Astrocyte (in vitro differentiated cells and primary cell): ENCODE measurements around the gene ULK4. TPM values are rescaled to one million over a fixed set of nuclear protein-coding genes. Genes with fewer than 3 reads are reported as not detected.
A peak's percentile ranks its signal among the peaks of the same experiment; 100 is the strongest.

ENCODE experiments used
- DNase-seq: peaks from one replicate; pipeline ENCODE4 v3.0.0-alpha.2; 2010; ENCODE audit warnings: low read depth
- FAIRE-seq: peaks from 2 replicates; lab custom pipeline; 2011; peaks lifted over from hg19 to GRCh38; lab: Jason Lieb, UNC
- H2AFZ ChIP-seq: 2 replicates; pipeline ENCODE4 v1.6.0; 2012; ENCODE audit warnings: low read depth, low read length, inconsistent platforms
- H3K27ac ChIP-seq: 2 replicates; pipeline ENCODE4 v1.5.1; 2011; ENCODE audit warnings: low read depth, low read length, inconsistent platforms
- H3K27me3 ChIP-seq: 2 replicates; pipeline ENCODE4 v1.6.0; 2011; ENCODE audit warnings: low read length, inconsistent platforms; ENCODE audit not compliant: insufficient read depth
- H3K36me3 ChIP-seq: 2 replicates; pipeline ENCODE4 v1.5.1; 2011; ENCODE audit warnings: low read length, inconsistent platforms; ENCODE audit not compliant: insufficient read depth
- H3K4me1 ChIP-seq: 2 replicates; pipeline ENCODE4 v1.5.1; 2011; ENCODE audit warnings: low read length, inconsistent platforms; ENCODE audit not compliant: insufficient read depth
- H3K4me2 ChIP-seq: 2 replicates; pipeline ENCODE4 v1.6.0; 2012; ENCODE audit warnings: low read length, inconsistent platforms
- H3K4me3 ChIP-seq: 2 replicates; pipeline ENCODE4 v1.5.1; 2011; ENCODE audit warnings: low read depth, mild to moderate bottlenecking, low read length, inconsistent platforms; ENCODE audit not compliant: insufficient read depth
- H3K79me2 ChIP-seq: 2 replicates; pipeline ENCODE4 v1.6.0; 2012; ENCODE audit warnings: mild to moderate bottlenecking, low read length, inconsistent platforms; ENCODE audit not compliant: insufficient read depth
- H3K9ac ChIP-seq: 2 replicates; pipeline ENCODE4 v1.6.0; 2012; ENCODE audit warnings: mild to moderate bottlenecking, low read length, inconsistent platforms
- H3K9me3 ChIP-seq: 2 replicates; pipeline ENCODE4 v1.5.1; 2012; ENCODE audit warnings: low read depth, mild to moderate bottlenecking, low read length, inconsistent platforms; ENCODE audit not compliant: insufficient read depth
- H4K20me1 ChIP-seq: 2 replicates; pipeline ENCODE4 v1.6.0; 2012; ENCODE audit warnings: low read length, inconsistent platforms; ENCODE audit not compliant: insufficient read depth
- H3K27ac Mint-ChIP-seq: one replicate; pipeline ENCODE4 v1.8.0; 2021; ENCODE audit warnings: mild to moderate bottlenecking, mixed read lengths; ENCODE audit not compliant: unreplicated experiment
- H3K27me3 Mint-ChIP-seq: one replicate; pipeline ENCODE4 v1.8.0; 2021; ENCODE audit warnings: low read depth, mixed read lengths; ENCODE audit not compliant: unreplicated experiment
- H3K36me3 Mint-ChIP-seq: one replicate; pipeline ENCODE4 v1.8.0; 2021; ENCODE audit warnings: low read depth, mixed read lengths; ENCODE audit not compliant: unreplicated experiment
- H3K4me1 Mint-ChIP-seq: one replicate; pipeline ENCODE4 v1.8.0; 2021; ENCODE audit warnings: low read depth, mixed read lengths; ENCODE audit not compliant: unreplicated experiment
- H3K4me3 Mint-ChIP-seq: one replicate; pipeline ENCODE4 v1.8.0; 2021; ENCODE audit warnings: mild to moderate bottlenecking, moderate library complexity, mixed read lengths; ENCODE audit not compliant: unreplicated experiment
- H3K9me3 Mint-ChIP-seq: one replicate; pipeline ENCODE4 v1.8.0; 2021; ENCODE audit warnings: mild to moderate bottlenecking, mixed read lengths; ENCODE audit not compliant: unreplicated experiment
- CTCF ChIP-seq: IDR thresholded peaks from 2 replicates; pipeline ENCODE4 v1.5.1; 2011; ENCODE audit warnings: low read depth, mild to moderate bottlenecking, inconsistent platforms, low read length, moderate library complexity; ENCODE audit not compliant: insufficient read depth
- EZH2 ChIP-seq: IDR thresholded peaks from 2 replicates; pipeline ENCODE4 v1.6.1; 2012; ENCODE audit warnings: mild to moderate bottlenecking, low read length, inconsistent platforms; ENCODE audit not compliant: insufficient read depth
- total RNA-seq: library from RNA; stranded (reverse); gene quantifications from 2 replicates; pipeline ENCODE4 v1.2.1, GENCODE V29; 2021

The ULK4 gene
- total RNA-seq, 1 donor from 2014 or later: 6.6 TPM

- peaks cover 2% of the 10 kb centered on the region for H3K4me1 Mint-ChIP-seq
- Histone ChIP-seq H4K20me1 (peaks cover 31% of the 10 kb centered on the region), H3K4me3 (no peak overlapping the region), H2AFZ (no peak overlapping the region), H3K4me1 (peaks cover 5% of the 10 kb centered on the region), H3K36me3 (no peaks in the 10 kb centered on the region), H3K79me2 (peaks cover 36% of the 10 kb centered on the region), H3K27me3 (no peaks in the 10 kb centered on the region), H3K4me2 (peak overlapping the region; percentile 89), H3K9me3 (no peaks in the 10 kb centered on the region), H3K27ac (no peak overlapping the region), H3K9ac (no peak overlapping the region)
- no peaks in the 10 kb centered on the region for H3K9me3 Mint-ChIP-seq
- H3K36me3 Mint-ChIP-seq: peaks cover 3% of the 10 kb centered on the region
- H3K27me3 Mint-ChIP-seq: no peaks in the 10 kb centered on the region
- DNase-seq (no peak), FAIRE-seq (no peak)
- H3K27ac Mint-ChIP-seq: no peak overlapping the region
- peak overlapping the region; percentile 88 for H3K4me3 Mint-ChIP-seq
- TF ChIP-seq EZH2: no peak
- TF ChIP-seq CTCF: no peak
These were observed 763.9 kb downstream of the ULK4 start for GRCh38 chr3:41198046-41198445.

Other genes with a start within 250 kb of the ULK4 start
- 52.3 and 56.2 TPM in 2 replicates for gene TRAK1, start 129.3 kb upstream of the ULK4 start, total RNA-seq